Natural killer cell (primary cell): ENCODE measurements around the gene SMYD5. TPM values are rescaled to one million over a fixed set of nuclear protein-coding genes. Genes with fewer than 3 reads are reported as not detected.
A peak's percentile ranks its signal among the peaks of the same experiment; 100 is the strongest.

Source experiments
- ATAC-seq, 3 donors: fragments of 150-1000 bp in 2 of 3; fragments of 200-7000 bp in 1 of 3; cut with Tn5 transposase; 1 replicate in 1 of 3; 2 replicates in 2 of 3; pipeline ENCODE4 v1.10.0; 2021; ENCODE audit warnings: mild to moderate bottlenecking in 2 of 3, moderate library complexity in 2 of 3
- DNase-seq, 2 donors: peaks; one replicate each; pipeline versions ENCODE4 v3.0.0 to v3.0.0-alpha.2; 2013 to 2021; ENCODE audit warnings: mixed read lengths in 1 of 2
- H3K27ac ChIP-seq: one replicate; pipeline ENCODE4 v1.5.1; 2013; ENCODE audit warnings: mild to moderate bottlenecking, low read length
- H3K27me3 ChIP-seq: one replicate; pipeline ENCODE4 v1.6.1; 2013; ENCODE audit warnings: low read length; ENCODE audit not compliant: control insufficient read depth, insufficient read depth
- H3K36me3 ChIP-seq: one replicate; pipeline ENCODE4 v1.6.1; 2013; ENCODE audit warnings: low read length; ENCODE audit not compliant: control insufficient read depth, insufficient read depth
- H3K4me1 ChIP-seq: one replicate; pipeline ENCODE4 v1.6.1; 2013; ENCODE audit warnings: low read length; ENCODE audit not compliant: control insufficient read depth, insufficient read depth
- H3K4me3 ChIP-seq: one replicate; pipeline ENCODE4 v1.5.1; 2013; ENCODE audit warnings: low read length
- H3K9me3 ChIP-seq: one replicate; pipeline ENCODE4 v1.6.1; 2013; ENCODE audit warnings: low read length; ENCODE audit not compliant: control insufficient read depth, insufficient read depth
- H3K27ac Mint-ChIP-seq, 2 donors: one replicate each; pipeline ENCODE4 v1.8.0; 2022; ENCODE audit warnings: mild to moderate bottlenecking in 2 of 2, mixed read lengths in 2 of 2, moderate library complexity in 1 of 2
- H3K27me3 Mint-ChIP-seq, 2 donors: one replicate each; pipeline ENCODE4 v1.8.0; 2022; ENCODE audit warnings: low read depth in 2 of 2, mixed read lengths in 2 of 2
- H3K36me3 Mint-ChIP-seq: one replicate; pipeline ENCODE4 v1.8.0; 2022; ENCODE audit warnings: mixed read lengths
- H3K4me1 Mint-ChIP-seq, 2 donors: one replicate each; pipeline ENCODE4 v1.8.0; 2022; ENCODE audit warnings: mixed read lengths in 2 of 2
- H3K4me3 Mint-ChIP-seq: one replicate; pipeline ENCODE4 v1.8.0; 2022; ENCODE audit warnings: mild to moderate bottlenecking, moderate library complexity, mixed read lengths
- H3K9me3 Mint-ChIP-seq, 2 donors: one replicate each; pipeline ENCODE4 v1.8.0; 2022; ENCODE audit warnings: mixed read lengths in 2 of 2
- CTCF ChIP-seq: fragments of 200-600 bp; IDR thresholded peaks from one replicate; pipeline ENCODE4 v1.8.0; 2022; ENCODE audit warnings: antibody characterized with exemption
- WGBS: methylation state at CpG from one replicate; pipeline ENCODE4 v1.1.7; 2013; ENCODE audit warnings: missing lambda C conversion rate; ENCODE audit not compliant: insufficient coverage; 5-methylcytosine and 5-hydroxymethylcytosine counted together
- intact Hi-C: fragments of 100-400 bp; cut with micrococcal nuclease; formaldehyde crosslinking; loops from one replicate; pipeline ENCODE4 v1.14.2; 2022
- total RNA-seq, 4 donors: library from RNA; stranded (reverse); fragments of 120-200 nt in 1 of 4; gene quantifications; one replicate each; pipeline versions ENCODE4 v1.2.3 to v1.2.4, GENCODE V29; 2013 to 2022

SMYD5 gene
- total RNA-seq, 3 donors from 2014 or later (not counting 1 experiment from before 2014, with no cell fraction given), result 12.2 to 25.3 (median 12.2) TPM

- DNase-seq, result no peak
- Histone ChIP-seq H3K4me1 (no peaks in the 10 kb centered on the region), H3K36me3 (peaks cover 85% of the 10 kb centered on the region), H3K27ac (no peak overlapping the region), H3K9me3 (no peaks in the 10 kb centered on the region), H3K4me3 (no peak overlapping the region), H3K27me3 (no peaks in the 10 kb centered on the region)
- intact Hi-C loops, result no loop called here
- no peak overlapping the region for H3K27ac Mint-ChIP-seq
- WGBS, result 75% methylated on average over 5 of the region's 5 CpGs
- no peaks in the 10 kb centered on the region for H3K9me3 Mint-ChIP-seq
- H3K4me3 Mint-ChIP-seq, result no peak overlapping the region
- no peaks in the 10 kb centered on the region for H3K27me3 Mint-ChIP-seq
- H3K4me1 Mint-ChIP-seq, result peaks cover 0 to 13% of the 10 kb centered on the region in 2 donors
- H3K36me3 Mint-ChIP-seq, result peaks cover 17% of the 10 kb centered on the region
- TF ChIP-seq CTCF, result no peak
- no peak for ATAC-seq
Measured at GRCh38 chr2:73243884-73244570, 30.0 kb downstream of the SMYD5 start.

GRCh38 chr2:73244580-73244979 is 30.5 kb downstream of the SMYD5 start:
- no peak overlapping the region for H3K4me3 Mint-ChIP-seq
- Histone ChIP-seq H3K27ac (no peak overlapping the region), H3K9me3 (no peaks in the 10 kb centered on the region), H3K4me3 (no peak overlapping the region), H3K27me3 (no peaks in the 10 kb centered on the region), H3K4me1 (no peaks in the 10 kb centered on the region), H3K36me3 (peaks cover 86% of the 10 kb centered on the region)
- no peaks in the 10 kb centered on the region for H3K9me3 Mint-ChIP-seq
- intact Hi-C loops, result no loop called here
- no peaks in the 10 kb centered on the region for H3K27me3 Mint-ChIP-seq
- no peak for TF ChIP-seq CTCF
- WGBS, result 88% methylated on average over 3 of the region's 3 CpGs
- ATAC-seq, result no peak
- no peak overlapping the region for H3K27ac Mint-ChIP-seq
- H3K4me1 Mint-ChIP-seq, result peaks cover 0 to 13% of the 10 kb centered on the region in 2 donors
- no peak for DNase-seq
- H3K36me3 Mint-ChIP-seq, result peaks cover 22% of the 10 kb centered on the region

- 71% methylated on average over 3 of the region's 3 CpGs for WGBS
- peak overlapping the region in 1 of 2 donors; percentile 9 for H3K27ac Mint-ChIP-seq
- intact Hi-C loops, result no loop called here
Measured at GRCh38 chr2:73246850-73247249, 32.8 kb downstream of the SMYD5 start.

More at GRCh38 chr2:73246850-73247249, 32.8 kb downstream of the SMYD5 start:
- no peak overlapping the region for H3K4me3 Mint-ChIP-seq
- no peaks in the 10 kb centered on the region for H3K9me3 Mint-ChIP-seq
- H3K27me3 Mint-ChIP-seq, result no peaks in the 10 kb centered on the region
- Histone ChIP-seq H3K36me3 (peaks cover 90% of the 10 kb centered on the region), H3K4me3 (no peak overlapping the region), H3K27ac (no peak overlapping the region), H3K27me3 (no peaks in the 10 kb centered on the region), H3K4me1 (no peaks in the 10 kb centered on the region), H3K9me3 (no peaks in the 10 kb centered on the region)
- no peak for ATAC-seq
- TF ChIP-seq CTCF, result no peak
- no peak for DNase-seq
- peaks cover 0 to 15% of the 10 kb centered on the region in 2 donors for H3K4me1 Mint-ChIP-seq
- H3K36me3 Mint-ChIP-seq, result peaks cover 35% of the 10 kb centered on the region
